ENCODE results near the gene CCL19. TPM values are rescaled to one million over a fixed set of nuclear protein-coding genes. Genes with fewer than 3 reads are reported as not detected.

Gene CCL19
- polyA plus RNA-seq, 1 of the 3 experiments (the other 2 are of a cell fraction) = not detected

GRCh38 chr9:34654323-34655051 lies 36.6 kb downstream of the CCL19 start:
- Histone ChIP-seq H3F3A (replicated peaks; ENCODE audit: insufficient read depth) (peaks cover 3% of the 10 kb centered on the region), H3K9ac (no peak overlapping the region), H3K9me3 (no peaks in the 10 kb centered on the region), H3K4me2 (peak overlapping the region; percentile 76; the same call in 1 of the 2 replicates), H3K27ac (ENCODE audit: low read depth in 2 of 2, low read length in 1 of 2) (peak overlapping the region; percentile 67 to 96; a peak in 3 of 4 replicates), H3K4me1 (ENCODE audit: control insufficient read depth in 1 of 2, insufficient read depth in 2 of 2, low read depth in 1 of 2, low read length in 1 of 2) (peaks cover 20 to 65% of the 10 kb centered on the region in 2 experiments), H3K9me2 (no peaks in the 10 kb centered on the region), H2AFZ (ENCODE audit: low read depth) (no peak overlapping the region), H3K36me3 (replicated peaks in 1 of 2; ENCODE audit: control insufficient read depth in 1 of 2, insufficient read depth in 2 of 2, low read length in 1 of 2) (peaks cover 3 to 5% of the 10 kb centered on the region in 2 experiments), H3K79me2 (ENCODE audit: insufficient read depth) (no peaks in the 10 kb centered on the region), H3K27me3 (ENCODE audit: insufficient read depth) (no peaks in the 10 kb centered on the region), H4K20me1 (ENCODE audit: insufficient read depth) (no peaks in the 10 kb centered on the region), H3K4me3 (ENCODE audit: low read depth in 2 of 2, low read length in 1 of 2) (no peak overlapping the region; a peak in 1 of 4 replicates)
- 29% methylated on average over 9 of the region's 11 CpGs for WGBS (ENCODE audit: low lambda C conversion rate)
- POLR2A ChIA-PET = interaction anchor here (0.6 to 1.7 kb wide), 3 partner anchors 11 to 38 kb away, joined by 3 to 7 read pairs (median 6); no protein-coding TSS in a partner anchor
- peak; percentile 92 for DNase-seq
- CTCF ChIA-PET = interaction anchor here (0.7 to 14.1 kb wide), 7 partner anchors 8 to 50 kb away, joined by 3 to 152 read pairs (median 4); partner anchors contain the start of genes GALT and SIGMAR1
- TF ChIP-seq, protein P1, sequence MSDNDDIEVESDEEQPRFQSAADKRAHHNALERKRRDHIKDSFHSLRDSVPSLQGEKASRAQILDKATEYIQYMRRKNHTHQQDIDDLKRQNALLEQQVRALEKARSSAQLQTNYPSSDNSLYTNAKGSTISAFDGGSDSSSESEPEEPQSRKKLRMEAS (IDR thresholded peaks at IDR 0.05; ENCODE audit: low read depth) = peak; percentile 53; the same call in 1 of the 2 replicates
- TF ChIP-seq FOXJ3 (CRISPR knock-in tag; IDR thresholded peaks at IDR 0.05) (peak; percentile 39; the same call in 1 of the 2 replicates), NFIC (IDR thresholded peaks at IDR 0.05; ENCODE audit: borderline replicate concordance) (peak; percentile 73), FOXM1 (IDR thresholded peaks at IDR 0.05; ENCODE audit: low read depth) (no peak), RXRA (IDR thresholded peaks at IDR 0.05; ENCODE audit: borderline replicate concordance, low read depth) (no peak), YY1 (IDR thresholded peaks at IDR 0.05; ENCODE audit: low read depth) (no peak), TAF1 (IDR thresholded peaks at IDR 0.05; ENCODE audit: borderline replicate concordance, low read depth, low read length) (no peak), TEAD4 (IDR thresholded peaks at IDR 0.05; ENCODE audit: borderline replicate concordance, insufficient read depth) (no peak), TCF12 (IDR thresholded peaks at IDR 0.05) (peak; percentile 94), RAD21 (IDR thresholded peaks at IDR 0.05; ENCODE audit: low read length) (0 out of 2 replicates have a peak, but pooled peaks have one; percentile 6), USF1 (IDR thresholded peaks at IDR 0.05; ENCODE audit: borderline replicate concordance, low read depth) (no peak), JUND (IDR thresholded peaks at IDR 0.05) (no peak), SMC3 (IDR thresholded peaks at IDR 0.05; ENCODE audit: low read depth, low read length) (no peak), CHD2 (IDR thresholded peaks at IDR 0.05; ENCODE audit: low read length, partially characterized antibody) (peak; percentile 63), SIN3A (IDR thresholded peaks at IDR 0.05; ENCODE audit: borderline replicate concordance, low read depth, low read length) (no peak), ELF1 (IDR thresholded peaks at IDR 0.05) (no peak), EP300 (IDR thresholded peaks at IDR 0.05; ENCODE audit: borderline replicate concordance in 1 of 2, low read depth in 1 of 2, low read length in 1 of 2) (peak; percentile 13 to 17; a peak in 2 of 4 replicates), RFX5 (IDR thresholded peaks at IDR 0.05; ENCODE audit: low read length) (no peak), NRF1 (IDR thresholded peaks at IDR 0.05; ENCODE audit: low read depth, low read length) (peak; percentile 34; the same call in 1 of the 2 replicates)
- TF ChIP-seq, protein P2, sequence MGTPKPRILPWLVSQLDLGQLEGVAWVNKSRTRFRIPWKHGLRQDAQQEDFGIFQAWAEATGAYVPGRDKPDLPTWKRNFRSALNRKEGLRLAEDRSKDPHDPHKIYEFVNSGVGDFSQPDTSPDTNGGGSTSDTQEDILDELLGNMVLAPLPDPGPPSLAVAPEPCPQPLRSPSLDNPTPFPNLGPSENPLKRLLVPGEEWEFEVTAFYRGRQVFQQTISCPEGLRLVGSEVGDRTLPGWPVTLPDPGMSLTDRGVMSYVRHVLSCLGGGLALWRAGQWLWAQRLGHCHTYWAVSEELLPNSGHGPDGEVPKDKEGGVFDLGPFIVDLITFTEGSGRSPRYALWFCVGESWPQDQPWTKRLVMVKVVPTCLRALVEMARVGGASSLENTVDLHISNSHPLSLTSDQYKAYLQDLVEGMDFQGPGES (IDR thresholded peaks at IDR 0.05; ENCODE audit: low read depth, low read length) = no peak
- TF ChIP-seq, protein P3, sequence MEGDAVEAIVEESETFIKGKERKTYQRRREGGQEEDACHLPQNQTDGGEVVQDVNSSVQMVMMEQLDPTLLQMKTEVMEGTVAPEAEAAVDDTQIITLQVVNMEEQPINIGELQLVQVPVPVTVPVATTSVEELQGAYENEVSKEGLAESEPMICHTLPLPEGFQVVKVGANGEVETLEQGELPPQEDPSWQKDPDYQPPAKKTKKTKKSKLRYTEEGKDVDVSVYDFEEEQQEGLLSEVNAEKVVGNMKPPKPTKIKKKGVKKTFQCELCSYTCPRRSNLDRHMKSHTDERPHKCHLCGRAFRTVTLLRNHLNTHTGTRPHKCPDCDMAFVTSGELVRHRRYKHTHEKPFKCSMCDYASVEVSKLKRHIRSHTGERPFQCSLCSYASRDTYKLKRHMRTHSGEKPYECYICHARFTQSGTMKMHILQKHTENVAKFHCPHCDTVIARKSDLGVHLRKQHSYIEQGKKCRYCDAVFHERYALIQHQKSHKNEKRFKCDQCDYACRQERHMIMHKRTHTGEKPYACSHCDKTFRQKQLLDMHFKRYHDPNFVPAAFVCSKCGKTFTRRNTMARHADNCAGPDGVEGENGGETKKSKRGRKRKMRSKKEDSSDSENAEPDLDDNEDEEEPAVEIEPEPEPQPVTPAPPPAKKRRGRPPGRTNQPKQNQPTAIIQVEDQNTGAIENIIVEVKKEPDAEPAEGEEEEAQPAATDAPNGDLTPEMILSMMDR (IDR thresholded peaks at IDR 0.05) = no peak
- TF ChIP-seq, protein P4, sequence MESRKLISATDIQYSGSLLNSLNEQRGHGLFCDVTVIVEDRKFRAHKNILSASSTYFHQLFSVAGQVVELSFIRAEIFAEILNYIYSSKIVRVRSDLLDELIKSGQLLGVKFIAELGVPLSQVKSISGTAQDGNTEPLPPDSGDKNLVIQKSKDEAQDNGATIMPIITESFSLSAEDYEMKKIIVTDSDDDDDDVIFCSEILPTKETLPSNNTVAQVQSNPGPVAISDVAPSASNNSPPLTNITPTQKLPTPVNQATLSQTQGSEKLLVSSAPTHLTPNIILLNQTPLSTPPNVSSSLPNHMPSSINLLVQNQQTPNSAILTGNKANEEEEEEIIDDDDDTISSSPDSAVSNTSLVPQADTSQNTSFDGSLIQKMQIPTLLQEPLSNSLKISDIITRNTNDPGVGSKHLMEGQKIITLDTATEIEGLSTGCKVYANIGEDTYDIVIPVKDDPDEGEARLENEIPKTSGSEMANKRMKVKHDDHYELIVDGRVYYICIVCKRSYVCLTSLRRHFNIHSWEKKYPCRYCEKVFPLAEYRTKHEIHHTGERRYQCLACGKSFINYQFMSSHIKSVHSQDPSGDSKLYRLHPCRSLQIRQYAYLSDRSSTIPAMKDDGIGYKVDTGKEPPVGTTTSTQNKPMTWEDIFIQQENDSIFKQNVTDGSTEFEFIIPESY (IDR thresholded peaks at IDR 0.05; ENCODE audit: borderline replicate concordance, low read depth) = no peak
- TF ChIP-seq, protein P5, sequence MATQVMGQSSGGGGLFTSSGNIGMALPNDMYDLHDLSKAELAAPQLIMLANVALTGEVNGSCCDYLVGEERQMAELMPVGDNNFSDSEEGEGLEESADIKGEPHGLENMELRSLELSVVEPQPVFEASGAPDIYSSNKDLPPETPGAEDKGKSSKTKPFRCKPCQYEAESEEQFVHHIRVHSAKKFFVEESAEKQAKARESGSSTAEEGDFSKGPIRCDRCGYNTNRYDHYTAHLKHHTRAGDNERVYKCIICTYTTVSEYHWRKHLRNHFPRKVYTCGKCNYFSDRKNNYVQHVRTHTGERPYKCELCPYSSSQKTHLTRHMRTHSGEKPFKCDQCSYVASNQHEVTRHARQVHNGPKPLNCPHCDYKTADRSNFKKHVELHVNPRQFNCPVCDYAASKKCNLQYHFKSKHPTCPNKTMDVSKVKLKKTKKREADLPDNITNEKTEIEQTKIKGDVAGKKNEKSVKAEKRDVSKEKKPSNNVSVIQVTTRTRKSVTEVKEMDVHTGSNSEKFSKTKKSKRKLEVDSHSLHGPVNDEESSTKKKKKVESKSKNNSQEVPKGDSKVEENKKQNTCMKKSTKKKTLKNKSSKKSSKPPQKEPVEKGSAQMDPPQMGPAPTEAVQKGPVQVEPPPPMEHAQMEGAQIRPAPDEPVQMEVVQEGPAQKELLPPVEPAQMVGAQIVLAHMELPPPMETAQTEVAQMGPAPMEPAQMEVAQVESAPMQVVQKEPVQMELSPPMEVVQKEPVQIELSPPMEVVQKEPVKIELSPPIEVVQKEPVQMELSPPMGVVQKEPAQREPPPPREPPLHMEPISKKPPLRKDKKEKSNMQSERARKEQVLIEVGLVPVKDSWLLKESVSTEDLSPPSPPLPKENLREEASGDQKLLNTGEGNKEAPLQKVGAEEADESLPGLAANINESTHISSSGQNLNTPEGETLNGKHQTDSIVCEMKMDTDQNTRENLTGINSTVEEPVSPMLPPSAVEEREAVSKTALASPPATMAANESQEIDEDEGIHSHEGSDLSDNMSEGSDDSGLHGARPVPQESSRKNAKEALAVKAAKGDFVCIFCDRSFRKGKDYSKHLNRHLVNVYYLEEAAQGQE (IDR thresholded peaks at IDR 0.05; ENCODE audit: low read depth, low read length) = no peak

Measured in SK-N-SH (cell line).